Activated CD8-positive, alpha-beta memory T cell treated with anti-CD3 and anti-CD28 coated beads, Interleukin-2, amount 50 U/mL, for 4 hours (primary cell): ENCODE measurements around the gene TMEM128.
A peak's percentile ranks its signal among the peaks of the same experiment; 100 is the strongest.
"Not testable (repeated sequence)": the region's sequence is repeated elsewhere in the genome, so short reads cannot be mapped to it uniquely, and the experiment has no call there.

ENCODE experiments used
- DNase-seq: peaks from one replicate; pipeline ENCODE4 v3.0.0-alpha.2; 2020

Gene TMEM128, protein sequence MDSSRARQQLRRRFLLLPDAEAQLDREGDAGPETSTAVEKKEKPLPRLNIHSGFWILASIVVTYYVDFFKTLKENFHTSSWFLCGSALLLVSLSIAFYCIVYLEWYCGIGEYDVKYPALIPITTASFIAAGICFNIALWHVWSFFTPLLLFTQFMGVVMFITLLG

DNA sequence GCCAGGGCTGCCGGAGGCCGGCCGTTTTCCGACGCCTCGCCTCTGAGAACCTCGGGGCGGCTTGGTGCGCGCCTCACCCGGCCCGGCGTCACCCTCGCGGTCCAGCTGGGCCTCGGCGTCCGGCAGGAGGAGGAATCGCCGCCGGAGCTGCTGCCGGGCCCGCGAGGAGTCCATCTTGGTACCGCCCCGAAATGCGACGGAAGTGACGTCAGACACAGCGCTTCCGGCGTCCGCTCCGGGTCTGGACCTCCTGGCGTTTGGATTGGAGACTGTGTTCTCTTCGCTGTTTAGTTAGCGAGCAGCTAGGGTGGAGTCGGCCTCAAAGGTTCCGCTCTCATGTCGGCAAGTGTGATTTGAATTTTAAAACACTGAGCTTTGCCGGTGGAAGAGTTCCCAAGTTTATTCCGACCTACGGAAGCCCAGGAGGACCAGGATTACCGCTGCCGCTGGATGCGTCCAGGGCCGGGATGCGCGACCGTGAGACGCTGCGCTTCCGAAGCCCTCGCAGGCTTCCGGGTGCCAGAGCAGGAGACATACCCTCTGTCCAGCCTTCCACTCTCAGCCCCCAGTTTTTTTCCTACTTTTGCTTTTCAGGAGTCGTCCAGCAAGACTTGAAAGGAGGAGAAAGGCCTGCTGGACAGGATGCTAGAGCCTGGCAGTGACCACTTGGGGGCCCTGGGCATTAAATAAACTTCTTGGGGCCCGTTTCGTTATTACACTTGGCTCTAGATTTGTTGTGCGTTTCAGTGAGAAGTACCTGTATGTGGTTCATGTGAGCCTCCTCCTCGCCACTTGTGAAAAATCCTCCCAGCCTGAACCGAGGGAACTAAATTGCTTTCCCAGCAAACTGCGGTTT lies at the start of gene TMEM128:
Gene TMEM128, minus strand, starts transcription at position 195 of the 856 bp plus-strand sequence. Its CDS starts 21 bp downstream, at position 174.
- peak; percentile 90 for DNase-seq

DNA sequence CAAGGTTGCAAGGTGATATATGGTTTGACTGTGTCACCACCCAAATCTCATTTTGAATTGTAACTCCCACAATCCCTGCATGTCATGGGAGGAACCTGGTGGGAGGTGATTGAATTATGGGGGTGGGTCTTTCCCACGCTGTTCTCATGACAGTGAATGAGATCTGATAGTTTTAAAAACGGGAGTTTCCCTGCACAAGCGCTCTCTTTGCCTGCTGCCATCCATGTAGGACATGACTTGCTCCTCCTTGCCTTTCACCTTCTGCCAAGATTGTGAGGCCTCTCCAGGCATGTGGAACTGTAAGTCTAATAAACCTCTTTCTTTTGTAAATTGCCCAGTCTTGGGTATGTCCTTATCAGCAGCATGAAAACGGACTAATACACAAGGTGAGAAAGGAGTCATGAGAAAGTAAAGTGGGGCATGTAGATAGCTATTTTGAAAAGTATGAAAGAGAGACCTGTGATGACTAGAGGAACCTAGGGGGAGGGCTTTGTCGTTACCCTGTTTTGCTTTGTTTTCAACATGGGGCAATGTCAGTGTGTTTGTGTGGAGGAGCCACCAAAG lies 48.3 kb upstream of the TMEM128 start:
- no peak for DNase-seq

DNA sequence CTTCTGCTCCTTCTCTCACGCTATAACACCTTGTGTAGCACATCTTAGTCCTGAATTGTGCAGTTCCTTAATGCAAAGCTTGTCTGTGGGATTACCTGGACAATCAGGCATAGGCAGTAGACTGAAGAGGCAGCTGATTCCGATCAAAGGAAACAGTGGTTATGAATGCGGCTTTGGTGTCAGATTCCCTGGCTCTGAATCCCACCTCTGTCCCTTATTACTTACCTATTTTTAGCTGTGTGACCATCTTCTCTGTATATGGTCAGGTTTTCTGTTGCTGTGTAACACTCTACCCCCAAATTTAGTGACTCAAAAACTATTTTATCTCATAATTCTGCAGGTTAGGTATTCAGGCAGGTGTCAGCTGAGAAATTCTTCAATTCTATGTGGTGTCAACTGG lies 45.3 kb upstream of the TMEM128 start:
- no peak for DNase-seq

DNA sequence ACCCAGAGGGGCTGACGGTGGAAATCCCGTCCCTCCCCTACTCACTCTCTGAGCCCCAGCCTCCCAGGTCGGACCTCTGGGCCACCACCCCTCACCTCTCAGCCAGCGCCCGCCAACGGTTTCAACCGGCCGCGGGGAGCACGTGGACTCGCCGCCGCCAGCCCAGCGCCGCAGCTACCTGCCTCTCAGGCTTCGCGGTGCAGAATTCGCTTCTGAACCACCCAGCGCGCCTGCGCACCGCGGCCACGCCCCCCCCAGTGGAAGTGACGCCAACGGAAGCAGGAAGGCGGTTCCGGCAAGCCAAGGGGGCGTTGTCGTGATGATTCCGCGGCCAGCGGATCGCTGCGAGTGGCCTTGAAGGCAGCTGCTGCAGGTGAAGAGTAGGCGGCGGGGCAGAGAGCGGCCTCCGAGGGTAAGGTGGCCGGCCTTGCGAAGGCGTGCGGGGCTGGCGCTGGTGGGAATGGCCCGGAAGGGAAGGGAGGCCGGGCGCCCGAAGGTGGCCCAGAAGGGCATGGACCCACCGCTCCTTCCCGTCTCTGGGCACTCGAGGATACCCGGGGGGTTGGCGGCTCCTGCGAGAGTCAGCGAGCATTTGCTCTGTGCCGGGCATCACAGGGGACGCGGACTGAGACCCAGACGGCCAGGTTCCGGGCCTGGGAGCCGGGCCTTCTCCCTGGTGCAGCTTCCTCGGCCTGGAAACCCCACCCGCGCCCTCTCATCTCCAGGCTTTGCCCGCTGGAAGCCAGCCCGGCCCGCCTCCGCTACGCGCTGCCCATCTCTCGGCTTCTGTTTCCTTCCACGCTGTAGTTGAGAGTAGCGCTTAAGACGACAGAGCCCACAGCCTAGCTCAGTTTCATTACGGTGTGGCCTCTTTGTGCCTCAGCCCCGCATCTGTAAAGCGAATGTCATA lies 42.2 kb upstream of the TMEM128 start, which contains the start of the genes LYAR and ZBTB49:
Gene LYAR, minus strand, starts transcription at position 214 of the 910 bp plus-strand sequence. CDS start 6,412 bp downstream, outside the sequence.
Gene ZBTB49, plus strand, starts transcription at position 311 of the 910 bp plus-strand sequence. CDS start 9,695 bp downstream, outside the sequence.
- DNase-seq, result peak; percentile 98

DNA sequence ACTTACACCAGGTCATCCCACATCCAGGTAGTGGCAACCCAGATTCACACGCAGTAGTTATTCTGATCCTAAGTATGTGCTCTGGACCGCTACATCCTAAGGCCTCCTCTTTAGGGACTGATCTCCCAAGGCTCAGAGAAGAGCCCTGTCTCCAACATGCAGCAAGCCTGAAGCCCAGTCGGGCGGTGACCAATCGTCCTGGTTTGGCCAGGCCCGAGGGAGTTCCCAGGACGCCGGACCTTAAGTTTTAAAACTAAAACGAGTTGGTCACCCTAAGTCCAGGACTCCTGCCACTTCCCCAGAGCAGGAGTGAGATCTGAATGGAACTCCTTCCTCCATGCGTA lies 41.5 kb upstream of the TMEM128 start:
- DNase-seq, result no peak

DNA sequence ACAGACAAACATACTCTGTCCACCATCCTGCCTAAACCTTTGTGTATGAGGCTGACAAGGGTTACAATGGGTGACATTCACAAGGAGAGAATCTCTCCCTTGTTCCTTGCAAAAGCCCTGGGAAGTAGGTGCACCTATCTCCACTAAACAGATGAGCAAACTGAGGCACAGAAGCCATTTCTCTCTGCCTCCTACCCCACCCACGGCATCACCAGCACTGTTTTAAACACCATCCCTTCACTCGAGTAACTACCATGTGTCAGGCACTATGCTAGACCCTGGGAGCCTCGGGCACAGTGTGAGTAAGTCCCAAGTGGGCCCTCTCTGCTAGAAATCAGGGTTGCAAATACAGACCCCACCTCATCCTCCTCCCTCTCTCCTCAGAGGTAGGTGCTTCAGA lies 41.0 kb upstream of the TMEM128 start:
- no peak for DNase-seq

DNA sequence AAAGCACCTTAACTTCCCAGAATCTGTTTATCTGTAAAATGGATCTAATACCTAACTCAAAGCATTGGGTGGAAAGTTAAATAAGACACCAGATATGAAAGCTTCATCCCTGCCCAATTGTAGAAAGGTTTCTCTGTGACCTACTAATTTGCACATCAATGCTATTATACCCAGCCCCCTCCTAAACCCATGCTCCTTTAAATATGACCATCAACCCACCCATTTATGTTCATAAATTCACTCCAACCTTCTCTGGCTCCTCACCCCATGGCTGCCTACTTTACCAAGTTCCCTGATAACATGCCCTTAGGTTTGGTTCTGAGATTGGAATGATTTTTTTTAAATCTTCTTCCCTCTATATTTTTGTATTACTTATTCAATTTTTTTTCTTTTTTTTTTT lies 40.1 kb upstream of the TMEM128 start:
- no peak for DNase-seq

DNA sequence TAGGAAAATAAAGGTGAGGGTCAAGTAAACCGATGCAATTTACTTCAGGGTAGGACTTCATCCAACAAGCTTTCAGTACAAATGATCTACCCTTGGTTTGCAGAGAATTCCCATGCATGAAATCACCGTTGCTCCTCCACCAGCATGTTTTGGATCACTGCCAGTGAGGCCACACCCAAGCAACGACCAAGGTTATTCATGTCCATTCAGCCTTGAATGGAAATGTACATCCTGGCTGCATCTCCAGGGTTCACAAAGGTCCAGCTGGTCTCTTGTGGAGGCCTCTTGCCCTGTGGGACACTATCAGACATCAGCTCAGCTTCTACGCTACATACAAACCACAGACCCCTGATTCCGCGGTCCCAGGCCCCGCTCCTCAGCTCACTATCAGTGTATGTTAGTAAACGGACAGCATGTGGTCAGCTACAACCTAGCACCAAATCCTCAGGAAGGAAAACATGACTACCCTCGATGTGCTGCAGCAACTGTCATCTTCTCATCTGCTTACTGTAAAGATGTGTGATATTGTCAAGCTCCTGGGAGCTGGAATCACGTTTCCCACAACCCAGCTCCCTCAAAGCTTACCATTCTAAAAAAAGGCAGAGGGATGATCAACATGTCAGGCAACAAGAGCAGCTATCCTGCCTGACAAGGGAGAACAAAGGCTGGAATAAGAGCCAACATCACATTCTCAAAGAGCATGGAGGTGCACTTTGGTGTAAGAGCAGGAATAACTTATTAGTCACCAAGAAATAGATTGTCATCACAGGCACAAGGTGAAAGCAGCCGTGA lies 37.0 kb upstream of the TMEM128 start:
- DNase-seq, result no peak

DNA sequence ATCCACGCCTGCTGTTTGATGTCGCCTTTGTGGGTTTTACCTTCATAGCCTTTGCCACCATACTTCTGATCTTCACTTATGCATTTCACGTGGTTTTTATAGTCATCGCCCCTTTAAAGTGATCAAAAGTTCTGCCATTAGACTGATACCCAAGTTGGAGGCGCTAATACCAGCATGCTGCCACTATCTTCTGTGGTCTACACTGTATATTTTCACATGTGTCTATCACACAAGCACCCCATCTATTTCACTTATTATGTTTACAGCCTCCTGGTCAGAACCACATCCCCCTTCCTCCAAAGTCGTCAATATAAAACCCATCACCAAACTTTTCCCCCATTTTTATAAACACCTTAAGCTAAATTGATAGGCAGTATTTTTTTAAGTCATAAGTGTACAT lies 33.8 kb upstream of the TMEM128 start:
- no peak for DNase-seq

DNA sequence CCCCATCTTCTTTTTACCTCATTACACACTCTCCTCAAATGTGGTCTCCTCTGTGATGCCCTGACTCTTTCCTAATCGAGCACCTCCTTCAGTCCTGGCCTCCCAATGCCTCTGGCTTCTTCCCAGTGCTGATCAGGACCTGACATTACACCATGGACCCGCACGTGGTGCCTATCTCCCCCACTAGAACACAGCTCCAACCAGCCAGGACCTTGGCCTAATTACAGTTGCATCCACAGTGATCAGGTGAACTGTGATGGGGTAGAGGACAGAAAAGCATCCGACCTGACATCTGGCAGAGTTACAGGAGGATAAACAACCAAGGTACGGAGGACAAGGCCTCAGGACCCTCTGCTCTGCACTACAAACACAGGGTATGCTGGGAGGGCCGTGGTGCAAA lies 29.5 kb upstream of the TMEM128 start:
- DNase-seq, result no peak

DNA sequence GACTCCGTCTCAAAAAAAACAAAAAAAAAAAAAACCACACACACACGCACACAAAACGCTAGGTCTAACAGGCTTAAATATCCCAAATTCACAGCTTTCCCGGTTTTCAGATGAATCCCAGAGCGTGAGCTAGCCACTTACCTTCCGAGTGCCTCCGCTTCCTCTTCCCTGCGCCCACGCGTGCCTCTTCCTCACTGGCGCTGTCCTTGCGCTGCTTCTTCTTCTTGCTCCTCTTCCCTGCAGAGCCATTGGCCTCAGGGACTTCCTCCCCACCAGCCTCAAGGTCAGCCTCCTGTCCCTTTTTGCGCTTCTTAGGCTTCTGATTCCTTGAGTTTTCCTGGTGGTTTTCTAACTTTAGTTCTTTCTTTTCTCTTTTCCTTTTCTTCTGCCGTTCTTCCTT lies 26.2 kb upstream of the TMEM128 start:
- no peak for DNase-seq

DNA sequence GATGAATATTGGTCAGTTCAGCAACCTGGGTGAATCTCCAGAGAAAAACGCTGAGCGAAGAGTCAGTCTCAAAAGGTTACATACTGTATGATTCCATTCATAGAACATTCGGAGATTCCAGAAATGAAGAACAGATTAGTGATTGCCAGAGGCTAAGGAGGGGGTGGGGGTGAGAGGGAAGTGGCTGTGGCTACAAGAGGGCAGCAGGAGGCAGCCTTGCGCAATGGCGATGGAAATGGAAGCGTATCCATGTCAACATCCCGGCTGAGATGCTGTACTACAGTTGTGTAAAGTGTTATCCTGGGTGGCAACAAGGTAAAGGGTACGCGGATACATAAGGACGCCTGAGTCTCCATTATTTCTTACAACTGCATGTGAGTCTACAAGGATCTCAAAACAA lies 23.9 kb upstream of the TMEM128 start:
- no peak for DNase-seq

DNA sequence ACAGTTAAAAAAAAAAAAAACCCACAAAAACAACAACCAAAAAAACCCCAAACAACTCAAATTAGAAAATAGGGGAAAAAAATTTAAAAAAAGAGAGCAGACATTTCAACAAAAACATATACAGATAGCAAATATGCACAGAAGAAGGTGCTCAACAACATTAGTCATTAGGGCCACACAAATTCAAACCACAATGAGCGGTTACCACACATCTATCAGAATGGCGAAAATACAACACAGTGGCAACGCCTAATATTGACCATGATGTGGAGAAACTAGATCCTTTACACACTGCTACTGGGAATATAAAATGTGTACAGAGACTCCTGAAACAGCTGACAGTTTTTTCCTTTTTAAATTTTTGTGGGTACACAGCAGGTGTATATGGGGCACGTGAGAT lies 22.5 kb upstream of the TMEM128 start:
- DNase-seq, result no peak

DNA sequence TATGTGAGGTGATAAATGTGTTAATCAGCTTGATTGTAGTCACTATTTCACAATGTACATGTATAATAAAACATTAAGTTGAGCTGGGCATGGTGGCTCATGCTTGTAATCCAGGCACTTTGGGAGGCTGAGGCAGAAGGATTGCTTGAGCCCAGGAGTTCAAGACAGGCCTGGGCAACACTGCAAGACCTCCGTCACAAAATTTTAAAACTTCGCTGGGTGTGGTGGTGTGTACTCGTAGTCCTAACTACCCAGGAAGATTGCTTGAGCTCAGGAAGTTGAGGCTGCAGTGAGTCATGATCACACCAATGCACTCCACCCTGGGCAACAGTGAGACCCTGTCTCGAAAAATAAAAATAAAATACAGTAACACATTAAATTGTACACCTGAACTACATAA lies 21.8 kb upstream of the TMEM128 start:
- peak; percentile 24 for DNase-seq

DNA sequence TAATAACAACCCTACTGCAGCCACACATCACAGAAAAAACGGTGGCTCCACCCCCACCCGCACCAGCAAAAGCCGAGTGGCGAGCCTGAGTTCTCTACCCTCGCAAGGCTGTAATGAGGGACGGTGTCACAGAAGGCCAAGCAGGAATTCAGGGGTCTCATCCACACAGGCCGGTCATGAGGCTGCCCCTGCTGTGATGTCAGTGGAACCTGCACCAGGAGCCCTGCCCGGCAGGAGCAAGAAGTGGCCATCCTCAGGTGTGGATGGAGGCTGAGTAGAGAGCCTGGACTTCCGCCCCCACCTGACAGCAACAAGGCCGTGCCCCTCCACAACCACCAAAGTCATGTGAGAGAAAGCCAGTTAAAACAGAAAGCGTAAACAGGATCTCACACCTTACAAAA lies 21.3 kb upstream of the TMEM128 start:
- DNase-seq, result peak; percentile 30

DNA sequence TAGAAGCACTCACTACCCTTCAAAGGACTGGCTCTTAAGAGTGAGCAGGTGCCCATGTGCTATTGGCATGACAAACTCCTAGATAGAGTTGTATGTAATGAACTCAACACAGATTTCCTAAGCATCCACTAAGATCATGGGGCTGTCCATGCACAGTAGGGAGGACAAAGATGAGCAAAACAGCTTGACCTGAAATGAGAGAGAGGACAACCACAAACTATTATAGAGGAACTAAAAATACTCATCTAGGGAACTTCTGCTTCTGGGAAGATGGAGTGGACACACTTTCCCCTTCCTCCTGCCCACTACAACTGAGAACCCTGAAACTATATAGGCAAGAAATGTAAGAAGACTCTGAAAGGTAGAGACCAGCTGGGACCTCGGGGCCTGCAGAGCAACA lies 20.8 kb upstream of the TMEM128 start:
- no peak for DNase-seq

DNA sequence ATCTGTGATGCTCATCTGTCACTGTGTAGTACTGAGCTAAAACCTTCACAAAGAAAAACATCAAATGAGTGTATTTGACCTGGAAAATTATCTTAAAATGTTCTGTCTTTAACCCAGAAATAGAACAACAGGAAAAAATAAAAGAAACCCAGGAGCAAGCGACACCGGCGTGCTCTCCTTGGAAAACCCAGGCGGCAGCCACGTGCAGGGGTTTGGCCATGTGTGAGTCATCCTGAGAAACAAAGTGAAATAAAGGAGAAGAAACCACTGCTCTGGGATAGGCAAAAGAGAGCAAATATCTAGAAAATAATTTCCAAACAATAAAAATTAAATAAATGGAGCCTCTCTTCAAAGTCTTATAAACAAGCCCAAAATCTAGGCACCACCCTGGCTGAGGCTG lies 20.0 kb upstream of the TMEM128 start:
- DNase-seq, result no peak

DNA sequence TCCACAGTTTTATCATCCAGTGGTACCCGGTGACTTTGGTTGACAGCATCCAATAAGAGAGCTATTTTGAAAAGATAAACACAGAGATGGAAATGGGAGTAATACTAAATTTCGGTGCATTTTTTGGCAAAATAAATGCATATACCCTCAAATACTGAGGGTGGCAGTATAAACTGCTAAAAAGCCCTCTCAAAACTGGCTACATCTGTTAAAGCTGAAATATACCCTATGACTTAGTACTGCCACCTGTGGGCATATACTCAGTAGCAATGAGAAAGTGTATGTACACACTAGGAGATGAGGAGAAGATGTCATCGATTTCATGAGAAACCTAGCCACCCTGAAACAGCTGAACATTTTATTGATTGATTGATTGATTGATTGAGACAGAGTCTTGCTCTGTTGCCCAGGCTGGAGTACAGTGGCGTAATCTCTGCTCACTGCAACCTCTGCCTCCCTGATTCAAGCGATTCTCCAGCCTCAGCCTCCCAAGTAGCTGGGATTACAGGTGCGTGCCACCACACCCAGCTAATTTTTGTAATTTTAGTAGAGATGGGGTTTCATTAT lies 12.2 kb upstream of the TMEM128 start:
- no peak for DNase-seq

DNA sequence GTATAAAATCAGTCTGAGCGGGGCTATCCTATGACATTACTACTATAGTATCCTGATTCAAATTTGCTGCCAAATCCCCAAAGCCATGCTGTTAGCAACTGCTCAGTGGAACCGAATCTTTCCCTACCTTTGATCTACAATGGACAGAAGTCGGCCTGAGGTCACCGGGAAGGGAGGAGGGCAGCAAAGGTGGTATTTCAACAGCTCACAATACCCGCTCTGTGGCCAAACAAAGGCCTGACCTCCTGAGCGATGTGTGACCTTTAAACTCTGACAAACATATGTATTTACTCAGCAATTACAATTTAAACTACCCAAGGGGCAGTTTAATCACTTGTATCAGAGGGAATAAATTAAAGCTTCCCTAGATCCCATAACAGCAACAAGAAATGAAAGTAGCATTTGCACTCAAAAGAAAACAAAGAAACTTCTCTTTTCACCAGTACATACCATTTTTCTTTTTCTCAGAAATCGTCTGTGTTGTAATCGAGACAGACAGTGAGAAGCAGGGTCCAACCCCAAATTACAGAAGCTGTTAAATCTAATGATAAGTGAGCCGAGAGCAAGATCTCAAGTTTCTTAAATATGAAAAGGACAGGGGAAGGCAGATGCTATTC lies 11.6 kb upstream of the TMEM128 start:
- no peak for DNase-seq

DNA sequence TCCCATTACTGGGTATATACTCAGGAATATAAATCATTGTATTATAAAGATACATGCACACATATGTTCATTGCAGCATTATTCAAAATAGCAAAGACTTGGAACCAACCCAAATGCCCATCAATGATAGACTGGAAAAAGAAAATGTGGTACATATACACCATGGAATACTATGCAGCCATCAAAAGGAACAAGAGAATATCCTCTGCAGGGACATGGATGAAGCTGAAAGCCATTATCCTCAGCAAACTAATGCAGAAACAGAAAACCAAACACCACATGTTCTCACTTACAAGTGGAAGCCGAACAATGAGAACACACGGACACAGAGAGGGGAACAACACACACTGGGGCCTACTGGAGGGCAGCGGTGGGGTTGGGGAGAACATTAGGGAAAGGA lies 9.7 kb upstream of the TMEM128 start:
- not testable (repeated sequence) for DNase-seq

DNA sequence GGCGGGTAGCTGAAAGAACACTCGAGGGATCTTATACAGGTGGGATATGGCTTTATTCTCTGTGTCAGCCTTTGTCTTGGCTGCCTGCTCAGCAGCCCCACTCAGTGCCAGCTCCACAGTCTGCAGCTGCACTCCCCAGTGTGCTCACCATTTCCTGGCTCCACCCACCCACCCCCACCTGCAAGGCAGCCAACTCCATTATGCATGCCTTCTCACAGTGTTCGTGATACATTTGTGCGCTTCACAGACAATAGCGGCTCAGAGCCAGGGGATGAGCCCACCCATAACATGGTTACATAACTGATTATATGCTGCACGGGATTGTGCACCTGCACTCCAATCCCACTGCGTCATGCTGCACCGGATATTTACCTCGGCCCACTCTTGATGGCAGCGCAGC lies 8.8 kb upstream of the TMEM128 start:
- no peak for DNase-seq
